ENCODE results near the gene EID2B.

GRCh38 chr19:39506598-39506943 lies 26.1 kb downstream of the EID2B start:
- no peak for TF ChIP-seq POLR2AphosphoS5 (IDR thresholded peaks at IDR 0.05; ENCODE audit: low read depth, low read length)
- no peak for TF ChIP-seq POLR2A (IDR thresholded peaks at IDR 0.05; ENCODE audit: low read depth, low read length)
- no peak for TF ChIP-seq SPI1 (IDR thresholded peaks at IDR 0.05; ENCODE audit: low read depth, low read length)
- no peak for TF ChIP-seq TAF1 (IDR thresholded peaks at IDR 0.05; ENCODE audit: low read depth, low read length)
- TF ChIP-seq PAX5 (IDR thresholded peaks at IDR 0.05; ENCODE audit: insufficient read depth, low read length, severe bottlenecking), result no peak
- no peak for TF ChIP-seq POU2F2 (IDR thresholded peaks at IDR 0.05; ENCODE audit: low read depth, low read length)
